Superior temporal gyrus (tissue), 1 donor: ENCODE measurements around the gene TTN.
"Not testable (repeated sequence)": the region's sequence is repeated elsewhere in the genome, so short reads cannot be mapped to it uniquely, and the experiment has no call there.

Experiments used
- DNase-seq: peaks from one replicate; pipeline ENCODE4 v3.0.0-alpha.2; 2016; ENCODE audit errors: extremely low spot score

TTN gene

GRCh38 chr2:178530625-178531142 lies 276.5 kb downstream of the TTN start:
- DNase-seq: no peak

- no peak for DNase-seq
Observed at GRCh38 chr2:178530131-178530530, 277.1 kb downstream of the TTN start.

GRCh38 chr2:178529194-178529593 lies 278.0 kb downstream of the TTN start:
- no peak for DNase-seq

GRCh38 chr2:178528647-178529046 lies 278.6 kb downstream of the TTN start:
- DNase-seq: no peak

GRCh38 chr2:178527592-178527991 lies 279.6 kb downstream of the TTN start:
- DNase-seq: no peak

- DNase-seq: no peak
Observed at GRCh38 chr2:178526256-178526655, 281.0 kb downstream of the TTN start.

GRCh38 chr2:178525460-178525859 lies 281.8 kb downstream of the TTN start:
- not testable (repeated sequence) for DNase-seq

- not testable (repeated sequence) for DNase-seq
Observed at GRCh38 chr2:178525010-178525409, 282.2 kb downstream of the TTN start.

- peak; percentile 15 for DNase-seq
Observed at GRCh38 chr2:178523596-178524134, 283.6 kb downstream of the TTN start.

GRCh38 chr2:178522950-178523595 lies 284.1 kb downstream of the TTN start:
- peak; percentile 83 for DNase-seq

GRCh38 chr2:178521304-178522150 lies 285.7 kb downstream of the TTN start:
- no peak for DNase-seq

- DNase-seq: no peak
Observed at GRCh38 chr2:178517496-178517895, 289.7 kb downstream of the TTN start.

- no peak for DNase-seq
Observed at GRCh38 chr2:178514664-178515063, 292.6 kb downstream of the TTN start.

- DNase-seq: no peak
Observed at GRCh38 chr2:178513876-178514275, 293.3 kb downstream of the TTN start.

- DNase-seq: no peak
Observed at GRCh38 chr2:178512484-178512883, 294.7 kb downstream of the TTN start.

- DNase-seq: no peak
Observed at GRCh38 chr2:178510384-178510783, 296.8 kb downstream of the TTN start.

- DNase-seq: no peak
Observed at GRCh38 chr2:178508646-178509045, 298.6 kb downstream of the TTN start.

GRCh38 chr2:178506949-178507348 lies 300.3 kb downstream of the TTN start:
- no peak for DNase-seq

GRCh38 chr2:178506524-178506923 lies 300.7 kb downstream of the TTN start:
- DNase-seq: no peak

GRCh38 chr2:178506101-178506500 lies 301.1 kb downstream of the TTN start:
- no peak for DNase-seq

GRCh38 chr2:178502751-178503150 lies 304.5 kb downstream of the TTN start:
- DNase-seq: no peak

GRCh38 chr2:178499640-178500039 lies 307.6 kb downstream of the TTN start:
- no peak for DNase-seq

GRCh38 chr2:178498137-178498536 lies 309.1 kb downstream of the TTN start:
- DNase-seq: no peak
